H1 (cell line): ENCODE results near the gene TRIM40. TPM values are rescaled to one million over a fixed set of nuclear protein-coding genes. Genes with fewer than 3 reads are reported as not detected.

ENCODE experiments used
- CTCF ChIA-PET: fragments of 300-600 bp; sonication (Branson Sonifier 250); formaldehyde crosslinking; loops from one replicate; lab custom pipeline; 2021; ENCODE audit not compliant: partially characterized antibody; lab: Charles Lee
- POLR2A ChIA-PET: fragments of 300-600 bp; sonication (Branson Sonifier 250); formaldehyde crosslinking; loops from one replicate; lab custom pipeline; 2021; ENCODE audit warnings: inconsistent platforms; ENCODE audit not compliant: partially characterized antibody; lab: Charles Lee
- DNase-seq, 2 experiments: peaks; one replicate each; pipeline versions ENCODE4 v3.0.0 to v3.0.0-alpha.2; 2010 to 2022; ENCODE audit warnings: low spot score in 2 of 2, low read depth in 1 of 2, mixed read lengths in 1 of 2
- FAIRE-seq: peaks from 2 replicates; lab custom pipeline; 2011; peaks lifted over from hg19 to GRCh38; lab: Jason Lieb, UNC
- H2AFZ ChIP-seq: 2 replicates; pipeline ENCODE4 v1.8.1; 2012; ENCODE audit warnings: low read length, inconsistent platforms
- H2AK5ac ChIP-seq: 2 replicates; pipeline ENCODE4 v1.6.1; 2013; ENCODE audit warnings: low read depth, low read length
- H2BK120ac ChIP-seq: replicated peaks from 2 replicates; pipeline ENCODE3; 2013; ENCODE audit warnings: low read depth, low read length, inconsistent platforms
- H2BK12ac ChIP-seq: 2 replicates; pipeline ENCODE4 v1.6.1; 2013; ENCODE audit warnings: low read depth, low read length
- H2BK15ac ChIP-seq: 2 replicates; pipeline ENCODE4 v1.6.1; 2013; ENCODE audit warnings: low read length
- H2BK20ac ChIP-seq: 2 replicates; pipeline ENCODE4 v1.6.1; 2013; ENCODE audit warnings: low read length
- H2BK5ac ChIP-seq: 2 replicates; pipeline ENCODE4 v1.6.1; 2013; ENCODE audit warnings: low read depth, low read length
- H3K14ac ChIP-seq: 2 replicates; pipeline ENCODE4 v1.6.1; 2013; ENCODE audit warnings: inconsistent platforms; ENCODE audit not compliant: insufficient read length
- H3K18ac ChIP-seq: 2 replicates; pipeline ENCODE4 v1.6.1; 2013; ENCODE audit warnings: low read length; ENCODE audit errors: extremely low read depth
- H3K23ac ChIP-seq: 2 replicates; pipeline ENCODE4 v1.6.1; 2013; ENCODE audit warnings: inconsistent platforms; ENCODE audit not compliant: insufficient read length
- H3K23me2 ChIP-seq: 2 replicates; pipeline ENCODE4 v1.6.1; 2013; ENCODE audit warnings: low read depth, low read length
- H3K27ac ChIP-seq: 2 replicates; pipeline ENCODE4 v1.6.1; 2011; ENCODE audit warnings: low read depth, low read length, inconsistent platforms
- H3K27me3 ChIP-seq, 4 experiments: replicated peaks in 1 of 4; 1 replicate in 1 of 4; 2 replicates in 3 of 4; pipeline versions ENCODE4 v1.6.1 to v1.8.1; 2011 to 2013; ENCODE audit warnings: low read length in 3 of 4, mild to moderate bottlenecking in 3 of 4, inconsistent platforms in 2 of 4, mixed read lengths in 2 of 4, moderate library complexity in 1 of 4; ENCODE audit not compliant: control insufficient read depth in 3 of 4, insufficient read depth in 3 of 4; ENCODE audit errors: extremely low read depth in 1 of 4
- H3K36me3 ChIP-seq, 4 experiments: 2 replicates each; pipeline versions ENCODE4 v1.6.1 to v1.8.1; 2011 to 2013; ENCODE audit warnings: mild to moderate bottlenecking in 4 of 4, low read length in 3 of 4, moderate library complexity in 2 of 4, control low read depth in 1 of 4, inconsistent platforms in 1 of 4; ENCODE audit not compliant: insufficient read depth in 4 of 4, control insufficient read depth in 2 of 4
- H3K4ac ChIP-seq: replicated peaks from 2 replicates; pipeline ENCODE3; 2013; ENCODE audit warnings: low read length, low read depth, mixed read lengths, inconsistent platforms; ENCODE audit not compliant: insufficient read length
- H3K4me1 ChIP-seq, 4 experiments: replicated peaks in 1 of 4; 1 replicate in 1 of 4; 2 replicates in 3 of 4; pipeline versions ENCODE4 v1.6.1 to v1.8.1; 2011 to 2013; ENCODE audit warnings: low read length in 3 of 4, inconsistent platforms in 2 of 4, mixed read lengths in 1 of 4; ENCODE audit not compliant: insufficient read depth in 4 of 4, control insufficient read depth in 3 of 4
- H3K4me2 ChIP-seq, 2 experiments: 2 replicates each; pipeline versions ENCODE4 v1.6.1 to v1.8.1; 2011 to 2013; ENCODE audit warnings: low read depth in 2 of 2, low read length in 2 of 2, control low read depth in 1 of 2, inconsistent platforms in 1 of 2, mild to moderate bottlenecking in 1 of 2; ENCODE audit not compliant: insufficient read depth in 1 of 2
- H3K4me3 ChIP-seq, 4 experiments: fragments of 200-600, 300-600 bp in 1 of 4; sonication (generic), shearing (Covaris generic), sonication (Bioruptor Twin) in 1 of 4; 2 replicates each; pipeline versions ENCODE4 v1.5.1 to v1.8.1; 2011 to 2016; ENCODE audit warnings: low read length in 4 of 4, low read depth in 3 of 4, control low read depth in 2 of 4, inconsistent platforms in 2 of 4, mild to moderate bottlenecking in 2 of 4, mixed read lengths in 1 of 4, moderate library complexity in 1 of 4; ENCODE audit not compliant: insufficient read depth in 2 of 4; ENCODE audit errors: extremely low read depth in 1 of 4
- H3K56ac ChIP-seq: replicated peaks from 2 replicates; pipeline ENCODE3; 2013; ENCODE audit warnings: low read depth, mild to moderate bottlenecking, mixed read lengths, low read length, inconsistent platforms; ENCODE audit not compliant: insufficient read length
- H3K79me1 ChIP-seq: 2 replicates; pipeline ENCODE4 v1.6.1; 2013; ENCODE audit warnings: low read depth, low read length, control low read depth
- H3K79me2 ChIP-seq, 2 experiments: 2 replicates each; pipeline versions ENCODE4 v1.6.1 to v1.8.1; 2012 to 2013; ENCODE audit warnings: low read length in 2 of 2, mild to moderate bottlenecking in 2 of 2, inconsistent platforms in 1 of 2; ENCODE audit not compliant: insufficient read depth in 2 of 2, control insufficient read depth in 1 of 2
- H3K9ac ChIP-seq, 4 experiments: replicated peaks in 1 of 4; 1 replicate in 1 of 4; 2 replicates in 3 of 4; pipeline versions ENCODE4 v1.6.1 to v1.8.1; 2011 to 2013; ENCODE audit warnings: low read depth in 3 of 4, low read length in 3 of 4, control low read depth in 2 of 4, mild to moderate bottlenecking in 2 of 4, moderate library complexity in 2 of 4, inconsistent platforms in 1 of 4; ENCODE audit errors: extremely low read depth in 1 of 4
- H3K9me3 ChIP-seq, 2 experiments: 2 replicates each; pipeline versions ENCODE4 v1.6.1 to v1.8.1; 2012 to 2013; ENCODE audit warnings: mild to moderate bottlenecking in 2 of 2, moderate library complexity in 2 of 2, control low read depth in 1 of 2, inconsistent platforms in 1 of 2, low read depth in 1 of 2, low read length in 1 of 2, mixed read lengths in 1 of 2; ENCODE audit not compliant: insufficient read depth in 2 of 2
- H4K20me1 ChIP-seq, 2 experiments: replicated peaks in 1 of 2; 2 replicates each; pipeline versions ENCODE3 to v1.8.1; 2011 to 2013; ENCODE audit warnings: inconsistent platforms in 2 of 2, low read length in 2 of 2, mild to moderate bottlenecking in 1 of 2; ENCODE audit not compliant: insufficient read depth in 2 of 2, control insufficient read depth in 1 of 2
- H4K5ac ChIP-seq: 2 replicates; pipeline ENCODE4 v1.6.1; 2013; ENCODE audit warnings: low read length, low read depth, mixed read lengths, inconsistent platforms; ENCODE audit not compliant: insufficient read length
- H4K8ac ChIP-seq: 2 replicates; pipeline ENCODE4 v1.8.0; 2013; ENCODE audit warnings: mild to moderate bottlenecking, moderate library complexity, low read length, inconsistent platforms; ENCODE audit not compliant: insufficient read depth; ENCODE audit errors: extremely low read depth
- H4K91ac ChIP-seq: replicated peaks from 2 replicates; pipeline ENCODE3; 2013; ENCODE audit warnings: low read length, mixed read lengths, inconsistent platforms; ENCODE audit not compliant: insufficient read length
- WGBS, 2 experiments: shearing (Covaris generic) in 1 of 2; methylation state at CpG; one replicate each; pipeline versions ENCODE4 v1.1.6 to v1.1.7; 2013 to 2015; ENCODE audit warnings: low lambda C conversion rate in 2 of 2, mixed read lengths in 2 of 2, inconsistent platforms in 1 of 2, low coverage in 1 of 2, missing lambda C conversion rate in 1 of 2; ENCODE audit not compliant: insufficient replicate concordance in 2 of 2, insufficient coverage in 1 of 2, insufficient read length in 1 of 2; ENCODE audit errors: extremely low coverage in 1 of 2, missing lambda C conversion rate in 1 of 2; 5-methylcytosine and 5-hydroxymethylcytosine counted together
- polyA plus RNA-seq, 7 experiments: library from polyadenylated mRNA; depleted of rRNA in 3 of 7; stranded (reverse) in 5 of 7; unstranded in 2 of 7; fragments of >200 nt in 5 of 7; fragments of 200-250 nt in 2 of 7; gene quantifications; 1 replicate in 5 of 7; 2 replicates in 1 of 7; 4 replicates in 1 of 7; pipeline versions ENCODE4 v1.2.1 to v1.2.3, GENCODE V29; 2011 to 2013; ENCODE audit warnings: missing spikeins in 2 of 7, mixed read lengths in 2 of 7
- total RNA-seq: library from RNA; stranded (reverse); fragmentation: NEBNext Ultra II Directional; extraction: Animal tissue kit (Norgen Biotek cat#: 25700); gene quantifications from 2 replicates; pipeline ENCODE4 v1.2.1, GENCODE V29; 2021
- TF ChIP-seq, protein P1 (sequence below): IDR thresholded peaks from 2 replicates; pipeline ENCODE4 v1.6.1; 2012; ENCODE audit warnings: inconsistent platforms

The TRIM40 gene
- total and polyA plus RNA-seq, 2 of the 8 experiments (the other 6 are each of a cell fraction or from before 2014, with no cell fraction given), result not detected

DNA sequence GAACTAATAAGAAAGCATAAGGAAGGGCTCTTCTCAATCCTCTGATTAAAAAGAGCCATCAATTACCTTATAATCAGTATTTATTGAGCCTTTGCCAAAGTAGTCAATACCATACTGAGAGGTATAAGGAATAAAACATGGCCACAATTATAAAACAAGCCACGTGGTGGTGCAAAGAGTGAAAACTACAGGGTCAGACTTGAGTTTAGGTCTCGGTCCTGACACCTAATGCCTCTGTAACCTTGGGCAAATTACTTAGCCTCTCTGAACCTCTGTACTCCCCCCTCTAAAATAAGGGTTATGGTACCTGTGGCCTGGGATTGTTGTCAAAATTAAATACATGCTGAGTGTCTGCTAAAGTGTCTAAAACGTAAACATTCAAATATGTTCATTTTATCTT, 13.3 kb downstream of the TRIM40 start:
- H3K4me3 ChIP-seq, result no peak overlapping the region
- H2BK12ac ChIP-seq, result no peak overlapping the region
- no peak overlapping the region for H2BK20ac ChIP-seq
- no peak overlapping the region for H3K14ac ChIP-seq
- H3K27me3 ChIP-seq, result no peaks in the 10 kb centered on the region; a peak in 1 of 7 replicates
- no peak overlapping the region for H2AFZ ChIP-seq
- no peaks in the 10 kb centered on the region for H4K20me1 ChIP-seq
- H3K27ac ChIP-seq, result no peak overlapping the region
- CTCF ChIA-PET, result interaction anchor here (5.4 to 6.9 kb wide), 2 partner anchors 17 kb away, joined by 27 to 50 read pairs; no protein-coding TSS in a partner anchor
- H3K23me2 ChIP-seq, result peaks cover 2% of the 10 kb centered on the region; the same call in 1 of the 2 replicates
- no peak for DNase-seq
- H3K36me3 ChIP-seq, result no peaks in the 10 kb centered on the region
- no peak overlapping the region for H3K4me2 ChIP-seq
- no peaks in the 10 kb centered on the region for H3K79me2 ChIP-seq
- H3K56ac ChIP-seq, result no peak overlapping the region
- POLR2A ChIA-PET, result no interaction called here
- H3K9ac ChIP-seq, result no peak overlapping the region
- no peak for FAIRE-seq
- TF ChIP-seq, protein P1, sequence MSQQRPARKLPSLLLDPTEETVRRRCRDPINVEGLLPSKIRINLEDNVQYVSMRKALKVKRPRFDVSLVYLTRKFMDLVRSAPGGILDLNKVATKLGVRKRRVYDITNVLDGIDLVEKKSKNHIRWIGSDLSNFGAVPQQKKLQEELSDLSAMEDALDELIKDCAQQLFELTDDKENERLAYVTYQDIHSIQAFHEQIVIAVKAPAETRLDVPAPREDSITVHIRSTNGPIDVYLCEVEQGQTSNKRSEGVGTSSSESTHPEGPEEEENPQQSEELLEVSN, result no peak
- H3K23ac ChIP-seq, result no peak overlapping the region
- 59% methylated on average over 3 of the region's 3 CpGs; no CpG with 5 or more reads in 1 of the 2 experiments for WGBS, 2 experiments
- no peaks in the 10 kb centered on the region for H3K9me3 ChIP-seq
- no peak overlapping the region for H3K4ac ChIP-seq
- no peak overlapping the region for H2BK15ac ChIP-seq
- no peak overlapping the region for H2AK5ac ChIP-seq
- no peak overlapping the region for H3K18ac ChIP-seq
- no peak overlapping the region for H2BK5ac ChIP-seq
- H3K4me1 ChIP-seq, result peaks cover 0 to 4% (median 0%) of the 10 kb centered on the region in 4 experiments; a peak in 2 of 7 replicates
- H4K91ac ChIP-seq, result no peak overlapping the region
- H4K8ac ChIP-seq, result no peak overlapping the region
- no peaks in the 10 kb centered on the region for H3K79me1 ChIP-seq
- H4K5ac ChIP-seq, result no peak overlapping the region
- H2BK120ac ChIP-seq, result no peak overlapping the region
